Neural crest cell (in vitro differentiated cells): ENCODE data around the gene SYDE1. TPM values are rescaled to one million over a fixed set of nuclear protein-coding genes. Genes with fewer than 3 reads are reported as not detected.

ENCODE experiments used
- DNase-seq: peaks from one replicate; pipeline ENCODE4 v3.0.0; 2021; ENCODE audit warnings: low read depth, mixed read lengths, low spot score
- H3K27ac Mint-ChIP-seq: one replicate; pipeline ENCODE4 v1.8.0; 2021; ENCODE audit warnings: mild to moderate bottlenecking, mixed read lengths; ENCODE audit not compliant: unreplicated experiment
- H3K27me3 Mint-ChIP-seq: 2 replicates; pipeline ENCODE4 v1.8.0; 2021; ENCODE audit warnings: low read depth, mild to moderate bottlenecking, mixed read lengths
- H3K36me3 Mint-ChIP-seq: 2 replicates; pipeline ENCODE4 v1.8.0; 2021; ENCODE audit warnings: low read depth, mild to moderate bottlenecking, mixed read lengths
- H3K4me1 Mint-ChIP-seq: 2 replicates; pipeline ENCODE4 v1.8.0; 2021; ENCODE audit warnings: mixed read lengths
- H3K4me3 Mint-ChIP-seq: one replicate; pipeline ENCODE4 v1.8.0; 2021; ENCODE audit warnings: mild to moderate bottlenecking, mixed read lengths
- H3K9me3 Mint-ChIP-seq: 2 replicates; pipeline ENCODE4 v1.8.0; 2021; ENCODE audit warnings: mixed read lengths
- CTCF ChIP-seq: fragments of 200-600 bp; sonication (generic); conservative IDR thresholded peaks from 2 replicates; pipeline ENCODE4 v1.5.0; 2021; ENCODE audit warnings: antibody characterized with exemption, mild to moderate bottlenecking
- total RNA-seq: library from RNA; stranded (reverse); gene quantifications from 2 replicates; pipeline ENCODE4 v1.2.1, GENCODE V29; 2021

The SYDE1 gene
- total RNA-seq, 1 donor from 2014 or later, result 24.7 TPM

DNA sequence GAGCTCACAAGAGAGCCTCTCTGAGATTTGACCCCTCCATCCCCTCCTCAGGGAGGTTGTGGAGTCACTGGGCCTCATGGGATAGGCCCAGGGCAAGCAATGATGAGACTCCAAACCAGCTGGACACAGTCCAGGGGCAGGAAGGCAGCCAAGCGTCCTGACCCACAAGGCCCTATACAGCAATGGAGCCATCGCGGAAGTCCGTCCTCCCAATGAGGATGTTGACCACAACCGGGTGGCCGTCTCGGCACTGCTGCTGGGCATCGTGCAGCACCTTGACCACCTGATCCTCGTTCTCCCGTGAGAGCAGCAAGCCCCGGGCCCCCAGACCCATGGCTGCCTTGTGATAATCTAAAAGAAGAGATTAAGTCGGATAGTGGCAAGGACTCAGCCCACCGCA, 7.9 kb downstream of the SYDE1 start:
- H3K27ac Mint-ChIP-seq, result no peak overlapping the region
- H3K4me1 Mint-ChIP-seq, result no peaks in the 10 kb centered on the region
- H3K4me3 Mint-ChIP-seq, result peak overlapping the region; percentile 12
- TF ChIP-seq CTCF, result no peak
- H3K27me3 Mint-ChIP-seq, result no peaks in the 10 kb centered on the region
- DNase-seq, result no peak
- H3K36me3 Mint-ChIP-seq, result peaks cover 25% of the 10 kb centered on the region
- H3K9me3 Mint-ChIP-seq, result no peaks in the 10 kb centered on the region

DNA sequence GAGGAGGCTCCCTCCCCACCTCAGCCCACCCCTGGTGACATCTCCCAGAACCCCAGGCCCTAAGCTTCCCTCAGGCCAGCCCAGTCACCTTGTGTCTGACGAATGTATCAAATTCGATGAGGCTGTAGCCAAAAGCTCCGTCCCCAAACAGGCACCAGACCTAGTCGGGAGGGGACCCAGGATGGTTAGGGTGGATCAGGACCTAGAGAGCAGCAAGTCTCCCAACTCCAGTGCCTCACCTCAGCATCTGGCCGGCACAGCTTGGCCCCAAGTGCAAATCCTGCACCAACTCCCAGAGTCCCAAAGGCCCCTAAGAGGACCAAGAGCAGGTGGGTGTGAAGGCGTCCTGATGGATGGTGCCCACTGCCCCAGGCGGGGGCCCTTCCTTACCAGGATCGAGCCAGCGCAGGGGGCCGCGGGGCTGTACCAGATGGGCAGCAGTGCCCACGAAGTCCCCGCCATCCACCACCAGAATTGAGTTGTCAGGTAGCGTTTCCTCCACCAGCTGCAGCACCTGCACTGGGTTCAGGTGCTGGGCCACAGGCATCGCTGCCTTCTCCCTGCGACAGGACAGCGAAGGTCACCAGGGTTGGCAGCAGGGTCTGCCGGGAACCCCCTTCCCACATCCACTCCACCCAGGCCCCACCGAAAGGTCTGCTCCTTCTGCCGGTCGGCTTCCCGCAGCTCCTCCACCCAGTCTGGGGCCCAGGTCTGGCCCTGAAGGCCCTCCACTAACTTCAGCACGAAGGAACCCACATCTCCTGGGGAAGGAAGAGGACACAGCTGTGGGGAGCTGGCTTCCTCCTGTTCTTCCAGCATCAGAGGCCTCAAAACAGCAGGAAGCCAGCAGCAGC, 8.8 kb downstream of the SYDE1 start:
- no peak for TF ChIP-seq CTCF
- no peaks in the 10 kb centered on the region for H3K4me1 Mint-ChIP-seq
- H3K9me3 Mint-ChIP-seq, result no peaks in the 10 kb centered on the region
- no peak for DNase-seq
- H3K4me3 Mint-ChIP-seq, result no peak overlapping the region
- no peaks in the 10 kb centered on the region for H3K27me3 Mint-ChIP-seq
- H3K36me3 Mint-ChIP-seq, result peaks cover 28% of the 10 kb centered on the region
- no peak overlapping the region for H3K27ac Mint-ChIP-seq

GRCh38 chr19:15116856-15117255, 9.7 kb downstream of the SYDE1 start:
- Mint-ChIP-seq H3K4me1 (no peaks in the 10 kb centered on the region), H3K36me3 (peaks cover 28% of the 10 kb centered on the region), H3K27ac (no peak overlapping the region), H3K4me3 (peak overlapping the region; percentile 27), H3K27me3 (no peaks in the 10 kb centered on the region), H3K9me3 (no peaks in the 10 kb centered on the region)
- no peak for TF ChIP-seq CTCF
- no peak for DNase-seq

GRCh38 chr19:15118248-15118647, 11.0 kb downstream of the SYDE1 start:
- no peak for DNase-seq
- Mint-ChIP-seq H3K4me1 (no peaks in the 10 kb centered on the region), H3K4me3 (peak overlapping the region; percentile 10), H3K27ac (no peak overlapping the region), H3K9me3 (no peaks in the 10 kb centered on the region), H3K27me3 (no peaks in the 10 kb centered on the region), H3K36me3 (peaks cover 18% of the 10 kb centered on the region)
- no peak for TF ChIP-seq CTCF

DNA sequence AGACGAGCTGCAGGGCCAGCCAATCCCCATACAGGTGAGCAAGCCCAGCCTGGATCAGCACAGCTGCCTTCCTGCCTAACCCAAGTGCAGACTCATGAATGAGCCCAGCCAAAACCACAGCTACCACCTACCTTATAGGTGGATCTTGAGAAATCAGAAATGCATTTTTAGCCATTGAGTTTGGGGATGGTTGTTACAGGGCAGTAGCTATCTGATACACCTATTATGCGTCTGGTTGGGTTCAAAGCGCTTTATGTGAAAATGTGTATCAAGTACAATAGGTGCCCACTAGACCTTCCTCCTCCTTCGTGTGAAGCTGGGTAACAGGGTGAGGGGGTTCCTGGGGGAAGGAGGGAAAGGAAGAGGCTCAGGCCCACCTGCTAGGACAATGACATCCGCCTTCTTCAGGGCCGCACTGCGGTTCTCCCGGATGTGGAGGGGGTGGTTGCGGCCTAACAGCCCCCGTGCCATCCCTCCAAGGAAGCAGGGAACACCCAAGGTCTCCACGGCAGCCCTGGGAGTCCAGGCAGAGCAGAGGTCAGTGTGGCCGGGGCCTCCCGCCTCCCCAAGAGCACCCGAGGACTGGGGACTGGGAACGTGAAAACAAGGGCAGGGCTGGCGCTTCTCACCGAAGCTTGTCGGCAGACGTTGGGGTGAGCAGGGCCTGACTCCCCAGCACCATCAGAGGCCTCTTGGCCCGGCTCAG, 11.7 kb downstream of the SYDE1 start:
- TF ChIP-seq CTCF, result no peak
- Mint-ChIP-seq H3K4me1 (peaks cover 2% of the 10 kb centered on the region), H3K27ac (no peak overlapping the region), H3K4me3 (peak overlapping the region; percentile 10), H3K36me3 (peaks cover 17% of the 10 kb centered on the region), H3K9me3 (no peaks in the 10 kb centered on the region), H3K27me3 (no peaks in the 10 kb centered on the region)
- DNase-seq, result no peak
